GM21619 (cell line): ENCODE measurements around the gene SGCE.

Experiments
- ATAC-seq: cut with Tn5 transposase; IDR thresholded peaks from one replicate; pipeline ENCODE4 v1.9.1; 2021; ENCODE audit not compliant: unreplicated experiment

Gene SGCE

GRCh38 chr7:94576316-94576715, 79.6 kb downstream of the SGCE start:
- ATAC-seq, result no peak

- no peak for ATAC-seq
Measured at GRCh38 chr7:94575646-94576045, 80.3 kb downstream of the SGCE start.

GRCh38 chr7:94571816-94572215, 84.1 kb downstream of the SGCE start:
- ATAC-seq, result no peak

GRCh38 chr7:94567396-94567795, 88.5 kb downstream of the SGCE start:
- no peak for ATAC-seq

GRCh38 chr7:94565247-94565894, 90.6 kb downstream of the SGCE start:
- ATAC-seq, result no peak

GRCh38 chr7:94562525-94562924, 93.4 kb downstream of the SGCE start:
- no peak for ATAC-seq

- ATAC-seq, result no peak
Measured at GRCh38 chr7:94561841-94562514, 94.0 kb downstream of the SGCE start.

- no peak for ATAC-seq
Measured at GRCh38 chr7:94559972-94560371, 96.0 kb downstream of the SGCE start.

GRCh38 chr7:94557215-94557614, 98.7 kb downstream of the SGCE start:
- ATAC-seq, result no peak

GRCh38 chr7:94556028-94556427, 99.9 kb downstream of the SGCE start:
- ATAC-seq, result peak; percentile 75

GRCh38 chr7:94547126-94547525, 108.8 kb downstream of the SGCE start:
- no peak for ATAC-seq

- ATAC-seq, result no peak
Measured at GRCh38 chr7:94540428-94540827, 115.5 kb downstream of the SGCE start.
